Tibial nerve (tissue), 3 donors: ENCODE results near the gene PEDS1.
"Not testable (repeated sequence)": the region's sequence is repeated elsewhere in the genome, so short reads cannot be mapped to it uniquely, and the experiment has no call there.

ENCODE experiments used
- EP300 ChIP-seq, 2 donors: sonication (generic); formaldehyde crosslinking; IDR thresholded peaks; one replicate each; pipeline ENCODE4 v1.6.1; 2017; ENCODE audit warnings: antibody characterized with exemption in 2 of 2, mild to moderate bottlenecking in 1 of 2
- POLR2A ChIP-seq, 2 donors: fragments of 450-650 bp; IDR thresholded peaks; one replicate each; pipeline ENCODE4 v1.6.1; 2017; ENCODE audit warnings: antibody characterized with exemption in 2 of 2, mild to moderate bottlenecking in 2 of 2, moderate library complexity in 2 of 2

DNA sequence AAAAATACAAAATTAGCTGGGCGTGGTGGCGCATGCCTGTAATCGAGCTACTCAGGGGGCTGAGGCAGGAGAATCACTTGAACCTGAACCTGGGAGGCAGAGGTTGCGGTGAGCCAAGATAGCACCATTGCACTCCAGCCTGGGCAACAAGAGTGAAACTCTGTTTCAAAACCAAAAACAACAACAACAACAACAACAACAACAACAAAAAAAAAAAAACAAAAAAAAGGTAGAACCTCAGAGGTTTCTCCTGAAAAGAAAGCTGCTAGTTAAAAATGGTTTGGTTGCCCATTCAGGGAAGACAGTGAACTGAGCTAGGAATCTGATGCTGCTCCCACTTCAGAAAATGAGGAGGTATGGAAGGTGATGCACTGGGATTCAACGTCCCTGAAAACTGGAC is 46.9 kb downstream of the PEDS1 start:
- TF ChIP-seq POLR2A, EP300 (IDR thresholded peaks at IDR 0.05): not testable (repeated sequence)
